Calu3 (cell line): ENCODE data around the gene ARVCF. TPM values are rescaled to one million over a fixed set of nuclear protein-coding genes. Genes with fewer than 3 reads are reported as not detected.

Experiments
- BruUV-seq: library from RNA; stranded (reverse); fragments of 400-500 nt; replicated peaks from 2 replicates; lab custom pipeline; 2021; lab: Mats Ljungman, UMichigan
- CTCF ChIA-PET: fragments of 300-600 bp; sonication (Branson Sonifier 250); formaldehyde crosslinking; loops from one replicate; lab custom pipeline; 2022; ENCODE audit warnings: antibody characterized with exemption; lab: Charles Lee
- DNase-seq: peaks from one replicate; pipeline ENCODE4 v3.0.0; 2022
- H3K27ac Mint-ChIP-seq: one replicate; pipeline ENCODE4 v1.8.0; 2022; ENCODE audit warnings: mixed read lengths; ENCODE audit not compliant: unreplicated experiment
- H3K27me3 Mint-ChIP-seq: one replicate; pipeline ENCODE4 v1.8.0; 2022; ENCODE audit warnings: mixed read lengths; ENCODE audit not compliant: unreplicated experiment
- H3K36me3 Mint-ChIP-seq: one replicate; pipeline ENCODE4 v1.8.0; 2022; ENCODE audit warnings: mild to moderate bottlenecking, moderate library complexity, mixed read lengths; ENCODE audit not compliant: insufficient read depth, unreplicated experiment
- H3K4me1 Mint-ChIP-seq: one replicate; pipeline ENCODE4 v1.8.0; 2022; ENCODE audit warnings: mild to moderate bottlenecking, low read depth, mixed read lengths; ENCODE audit not compliant: unreplicated experiment
- H3K4me3 Mint-ChIP-seq: one replicate; pipeline ENCODE4 v1.8.0; 2022; ENCODE audit warnings: mild to moderate bottlenecking, low read depth, moderate library complexity, mixed read lengths; ENCODE audit not compliant: unreplicated experiment
- H3K9me3 Mint-ChIP-seq: one replicate; pipeline ENCODE4 v1.8.0; 2022; ENCODE audit warnings: low read depth, mixed read lengths; ENCODE audit not compliant: unreplicated experiment
- CTCF ChIP-seq: fragments of 200-600 bp; IDR thresholded peaks from one replicate; pipeline ENCODE4 v1.8.0; 2022; ENCODE audit warnings: antibody characterized with exemption; ENCODE audit not compliant: unreplicated experiment
- intact Hi-C: fragments of 100-400 bp; cut with micrococcal nuclease; formaldehyde crosslinking; loops from one replicate; pipeline ENCODE4 v1.10.0; 2022; ENCODE audit not compliant: unreplicated experiment
- total RNA-seq: library from RNA; stranded (reverse); gene quantifications from 2 replicates; pipeline ENCODE4 v1.2.3, GENCODE V29; 2022

Gene ARVCF
- total RNA-seq, 1 experiment from 2014 or later: 19.7 TPM

DNA sequence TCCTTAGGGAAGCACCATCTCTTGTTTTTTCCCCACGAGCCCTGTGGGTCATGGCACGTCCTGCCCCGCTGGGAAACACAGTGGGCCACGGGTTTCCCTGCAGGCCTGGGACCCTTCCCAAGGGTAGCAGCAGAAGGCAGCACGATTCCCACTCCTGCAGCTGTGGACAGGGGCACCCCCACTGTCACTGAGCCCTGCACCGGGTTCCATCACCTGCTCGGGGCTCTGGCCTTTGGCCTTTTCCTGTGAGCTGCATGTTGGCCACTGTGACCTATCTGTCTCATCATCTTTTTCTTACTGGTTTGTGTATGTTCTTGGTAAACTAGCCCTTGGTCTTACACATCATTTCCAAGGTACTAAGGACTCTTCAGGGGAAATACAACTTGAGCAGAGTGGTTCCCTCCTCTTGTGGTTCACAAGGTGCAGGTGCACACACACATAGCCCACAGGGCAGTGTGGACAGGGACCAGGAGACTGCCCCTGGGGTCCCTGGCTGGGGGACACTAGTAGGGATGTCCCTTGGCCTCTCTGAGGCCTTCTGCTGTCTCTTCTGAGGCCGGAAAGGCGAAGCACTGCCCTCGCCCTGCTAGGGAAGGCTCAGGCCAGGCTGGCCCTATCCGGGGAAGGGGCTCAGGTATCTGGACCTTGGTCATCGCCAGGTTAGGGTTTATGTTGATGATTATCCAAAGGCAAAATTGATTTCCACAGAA is 56.0 kb downstream of the ARVCF start:
- H3K27ac Mint-ChIP-seq: peak overlapping the region; percentile 25
- H3K36me3 Mint-ChIP-seq: peaks cover 64% of the 10 kb centered on the region
- peaks cover 48% of the 10 kb centered on the region for H3K4me1 Mint-ChIP-seq
- BruUV-seq: no TSS peak
- no peaks in the 10 kb centered on the region for H3K9me3 Mint-ChIP-seq
- intact Hi-C loops: no loop called here
- no peak for TF ChIP-seq CTCF
- CTCF ChIA-PET: no interaction called here
- no peaks in the 10 kb centered on the region for H3K27me3 Mint-ChIP-seq
- H3K4me3 Mint-ChIP-seq: peak overlapping the region; percentile 16
- DNase-seq: no peak

DNA sequence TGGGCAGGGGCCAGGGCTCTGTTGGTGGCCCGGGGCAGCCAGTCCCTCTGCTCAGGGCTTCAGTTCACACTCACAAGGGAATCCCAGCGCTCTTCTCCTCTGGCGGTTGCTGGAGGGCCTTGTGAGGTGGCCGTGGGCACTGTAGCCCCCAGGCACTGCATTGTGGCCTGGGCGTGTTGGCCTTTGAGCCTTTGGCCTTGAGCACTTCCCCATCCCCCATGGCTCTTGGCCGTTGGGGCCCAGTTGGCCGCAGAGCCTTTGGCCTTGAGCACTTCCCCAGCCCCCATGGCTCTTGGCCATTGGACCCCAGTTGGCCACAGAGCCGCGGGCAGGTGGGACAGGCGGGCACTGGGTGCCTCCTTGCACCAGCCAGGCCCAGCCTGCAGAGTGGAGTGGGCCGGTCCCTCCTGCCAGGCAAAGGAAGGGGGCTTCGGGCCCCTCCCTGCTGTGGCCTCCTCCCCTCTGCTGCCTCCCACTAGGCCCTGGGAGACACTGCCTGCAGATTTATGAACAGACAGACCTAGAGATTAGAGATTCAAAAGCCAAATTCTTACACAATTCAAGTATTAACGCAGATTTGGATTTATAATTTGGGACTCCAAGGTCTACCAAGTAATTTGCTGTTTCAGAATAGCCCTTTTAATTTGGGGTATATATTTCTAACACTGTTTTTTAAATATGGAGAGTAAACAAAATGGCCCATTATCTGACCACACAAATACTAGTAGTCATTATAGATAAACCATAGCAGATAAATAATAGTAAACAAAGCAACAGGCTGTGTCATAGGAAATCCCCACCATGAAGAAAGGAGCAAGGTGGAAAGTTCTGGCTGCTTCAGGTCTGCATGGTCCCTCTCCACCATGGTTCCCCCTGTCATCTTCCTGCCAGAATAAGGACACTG is 56.8 kb downstream of the ARVCF start:
- Mint-ChIP-seq H3K4me1 (peaks cover 42% of the 10 kb centered on the region), H3K36me3 (peaks cover 60% of the 10 kb centered on the region), H3K27me3 (no peaks in the 10 kb centered on the region), H3K27ac (peak overlapping the region; percentile 75), H3K4me3 (peak overlapping the region; percentile 71), H3K9me3 (no peaks in the 10 kb centered on the region)
- DNase-seq: no peak
- BruUV-seq: no TSS peak
- no peak for TF ChIP-seq CTCF
- CTCF ChIA-PET: no interaction called here
- intact Hi-C loops: no loop called here

DNA sequence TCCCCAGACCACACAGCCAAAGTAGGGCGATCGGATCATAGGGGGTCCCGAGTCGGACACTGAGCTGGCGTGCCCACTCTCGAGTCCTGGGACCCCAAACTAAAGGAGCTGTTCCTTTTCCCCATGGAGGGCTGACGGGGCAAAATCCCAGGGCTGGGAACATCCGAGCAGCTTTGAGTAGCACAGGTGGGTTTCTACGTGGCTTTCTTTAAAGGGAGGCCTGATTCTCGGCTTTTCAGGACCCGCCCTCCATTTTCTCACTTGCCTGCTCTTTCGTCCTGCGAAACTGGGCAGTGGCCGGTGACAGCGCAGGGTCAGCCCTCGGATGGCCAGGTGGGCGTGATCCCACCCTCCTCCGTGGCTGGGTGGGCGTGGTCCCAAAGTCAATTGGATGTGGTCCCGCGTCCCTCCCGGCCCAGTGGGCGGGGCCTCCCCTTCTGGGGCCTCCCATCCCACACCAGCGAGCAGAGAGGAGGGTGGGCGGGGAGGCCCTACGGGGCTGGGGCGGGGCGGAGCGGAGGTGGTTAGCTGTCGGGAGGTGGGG is 57.5 kb downstream of the ARVCF start:
- CTCF ChIA-PET: interaction anchor here (0.9 kb wide), 1 partner anchor 11 kb away, joined by 4 read pairs; no protein-coding TSS in a partner anchor

More for the DNA sequence above, 57.5 kb downstream of the ARVCF start:
- peak overlapping the region; percentile 71 for H3K4me3 Mint-ChIP-seq
- TF ChIP-seq CTCF: no peak
- peak overlapping the region; percentile 75 for H3K27ac Mint-ChIP-seq
- peaks cover 39% of the 10 kb centered on the region for H3K4me1 Mint-ChIP-seq
- intact Hi-C loops: no loop called here
- no peaks in the 10 kb centered on the region for H3K27me3 Mint-ChIP-seq
- DNase-seq: peak; percentile 89
- H3K9me3 Mint-ChIP-seq: no peaks in the 10 kb centered on the region
- no TSS peak for BruUV-seq
- peaks cover 57% of the 10 kb centered on the region for H3K36me3 Mint-ChIP-seq
